ENCODE measurements around the gene RHCG. TPM values are rescaled to one million over a fixed set of nuclear protein-coding genes. Genes with fewer than 3 reads are reported as not detected.
"Not testable (repeated sequence)": the region's sequence is repeated elsewhere in the genome, so short reads cannot be mapped to it uniquely, and the experiment has no call there.

The RHCG gene
- total RNA-seq, 2 experiments from 2014 or later, result not detected

DNA sequence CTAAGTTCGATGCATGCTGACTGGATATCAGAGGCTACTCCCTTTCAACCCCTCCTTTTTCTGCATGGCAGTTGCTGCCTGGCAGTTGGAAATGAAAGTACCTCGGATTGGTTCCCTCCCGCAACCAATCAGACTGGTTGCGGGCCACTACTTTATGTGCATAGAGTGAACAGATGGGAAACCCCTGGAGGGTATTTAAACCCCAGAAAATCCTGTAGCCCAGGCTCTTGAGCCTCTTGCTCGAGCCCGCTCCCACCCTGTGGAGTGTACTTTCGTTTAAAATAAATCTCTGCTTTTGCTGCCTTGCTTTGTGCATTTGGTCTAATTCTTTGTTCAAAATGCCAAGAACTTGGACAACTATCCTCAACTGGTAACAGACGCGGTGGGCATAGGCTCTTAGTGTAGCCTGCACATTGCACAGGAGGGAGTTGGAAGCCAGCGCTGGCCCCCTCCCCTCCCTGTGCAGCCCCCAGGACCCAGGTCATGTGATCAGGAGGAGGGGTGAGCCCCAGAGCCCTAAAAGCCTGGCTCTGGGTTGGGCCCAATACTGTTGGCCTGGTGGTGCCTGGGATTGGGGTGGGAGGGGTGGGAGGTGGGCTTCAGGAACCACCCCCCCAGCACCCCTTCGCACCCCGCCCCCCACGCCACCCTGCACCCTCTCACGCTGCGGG, 26.8 kb downstream of the RHCG start:
- H3K9me3 Mint-ChIP-seq (ENCODE audit: low read depth), result no peaks in the 10 kb centered on the region
- no peaks in the 10 kb centered on the region for H3K36me3 Mint-ChIP-seq (ENCODE audit: low read depth)
- no peak overlapping the region for H3K4me3 Mint-ChIP-seq
- ATAC-seq, result no peak
- peaks cover 20% of the 10 kb centered on the region for H3K27me3 Mint-ChIP-seq
- no peaks in the 10 kb centered on the region for H3K4me1 Mint-ChIP-seq
- CTCF ChIA-PET, result no interaction called here
- H3K27ac Mint-ChIP-seq, result no peak overlapping the region
- DNase-seq, result no peak
- intact Hi-C loops (cut with DNase I, micrococcal nuclease), result no loop called here
- POLR2A ChIA-PET, result no interaction called here

- POLR2A ChIA-PET; H3K27ac Mint-ChIP-seq; H3K4me1 Mint-ChIP-seq; CTCF ChIA-PET; ATAC-seq; H3K9me3 Mint-ChIP-seq (ENCODE audit: low read depth); intact Hi-C loops (cut with DNase I, micrococcal nuclease); H3K4me3 Mint-ChIP-seq; DNase-seq; H3K36me3 Mint-ChIP-seq (ENCODE audit: low read depth): not testable (repeated sequence)
- H3K27me3 Mint-ChIP-seq, result peaks cover 22% of the 10 kb centered on the region
Measured at GRCh38 chr15:89468813-89469212, 27.6 kb downstream of the RHCG start.

DNA sequence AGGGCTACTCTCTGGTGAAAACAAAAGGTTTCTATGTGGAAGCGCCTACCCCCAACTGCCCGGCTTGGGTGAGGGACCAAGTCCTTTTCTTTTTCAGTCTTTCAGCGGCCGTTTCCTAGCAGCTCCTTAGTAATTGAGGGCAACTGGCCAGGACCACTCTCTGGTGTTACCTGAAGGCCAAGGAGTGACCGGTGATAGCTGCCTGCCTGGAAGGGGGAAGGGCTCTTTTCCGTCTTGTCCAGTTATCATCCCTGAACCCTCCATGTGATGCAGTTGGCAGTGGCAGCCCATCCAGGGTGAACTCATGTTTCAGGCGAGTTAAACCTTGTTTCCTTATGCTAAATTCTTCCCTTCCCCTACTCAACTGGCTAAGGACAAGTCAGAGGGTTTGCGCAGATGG, 33.3 kb downstream of the RHCG start:
- Mint-ChIP-seq H3K36me3 (ENCODE audit: low read depth) (no peaks in the 10 kb centered on the region), H3K27me3 (peaks cover 9% of the 10 kb centered on the region), H3K4me1 (no peaks in the 10 kb centered on the region), H3K4me3 (no peak overlapping the region), H3K27ac (no peak overlapping the region), H3K9me3 (ENCODE audit: low read depth) (no peaks in the 10 kb centered on the region)
- ATAC-seq, result no peak
- intact Hi-C loops (cut with DNase I, micrococcal nuclease), result no loop called here
- no peak for DNase-seq
- CTCF ChIA-PET, result no interaction called here
- POLR2A ChIA-PET, result no interaction called here

DNA sequence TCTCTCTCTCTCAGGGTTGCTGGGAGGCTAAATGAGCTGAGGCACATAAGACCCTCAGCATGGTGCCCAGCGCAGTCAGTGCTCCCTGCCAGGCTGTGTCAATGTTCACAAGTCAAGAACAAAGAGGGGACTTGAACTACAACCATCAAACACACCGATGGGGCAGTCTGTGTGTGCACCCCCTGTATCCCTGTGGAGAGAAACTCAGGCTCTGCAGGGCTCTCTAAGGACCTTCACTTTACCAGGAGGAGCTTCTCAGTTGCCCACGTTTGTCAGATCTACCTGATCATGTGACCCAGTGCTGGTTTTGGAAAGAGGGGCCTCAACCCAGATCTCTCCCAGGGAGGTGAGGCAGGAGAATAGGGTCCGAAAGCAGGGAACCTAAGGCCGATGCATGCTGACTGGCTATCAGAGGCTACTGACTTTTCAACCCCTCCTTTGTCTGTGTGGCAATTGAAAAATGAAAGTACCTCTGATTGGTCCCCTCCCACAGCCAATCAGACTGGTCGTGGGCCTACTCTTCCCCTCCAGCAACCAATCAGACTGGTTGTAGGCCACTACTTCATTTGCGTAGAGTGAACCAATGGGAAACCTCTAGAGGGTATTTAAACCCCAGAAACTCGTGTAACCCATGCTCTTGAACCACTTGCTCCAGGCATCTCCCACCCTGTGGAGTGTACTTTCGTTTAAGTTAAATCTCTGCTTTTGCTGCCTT, 34.0 kb downstream of the RHCG start:
- Mint-ChIP-seq H3K9me3 (ENCODE audit: low read depth) (no peaks in the 10 kb centered on the region), H3K4me3 (no peak overlapping the region), H3K36me3 (ENCODE audit: low read depth) (no peaks in the 10 kb centered on the region), H3K27me3 (peaks cover 9% of the 10 kb centered on the region), H3K4me1 (no peaks in the 10 kb centered on the region), H3K27ac (no peak overlapping the region)
- ChIA-PET CTCF (interaction anchor here (0.7 kb wide), 1 partner anchor 1571 kb away, joined by 3 read pairs; no protein-coding TSS in a partner anchor), POLR2A (no interaction called here)
- intact Hi-C loops (cut with DNase I, micrococcal nuclease), result no loop called here
- ATAC-seq (peak; percentile 60), DNase-seq (no peak)

DNA sequence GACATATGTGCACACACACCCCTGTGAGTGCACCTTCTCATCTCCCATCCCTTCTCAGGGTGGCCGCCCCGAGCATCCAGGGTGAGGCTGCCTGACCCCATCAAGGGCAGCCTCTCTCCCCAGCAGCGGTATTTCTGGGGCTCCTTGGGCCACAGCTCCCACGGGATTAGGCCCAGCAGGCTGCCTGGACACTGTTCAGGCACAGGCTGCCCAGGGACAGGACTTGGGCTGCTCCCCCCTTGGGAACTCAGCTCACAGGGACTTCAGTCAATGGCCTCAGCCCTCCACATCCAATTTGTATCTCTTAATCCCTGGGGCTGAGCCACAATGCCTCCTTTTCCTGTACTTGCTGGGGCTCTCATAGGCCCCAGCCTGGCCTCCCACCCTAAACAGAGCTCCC, 35.0 kb downstream of the RHCG start:
- Mint-ChIP-seq H3K27ac (no peak overlapping the region), H3K4me3 (no peak overlapping the region), H3K27me3 (peaks cover 5% of the 10 kb centered on the region), H3K4me1 (no peaks in the 10 kb centered on the region), H3K36me3 (ENCODE audit: low read depth) (no peaks in the 10 kb centered on the region), H3K9me3 (ENCODE audit: low read depth) (peaks cover 4% of the 10 kb centered on the region)
- ATAC-seq (no peak), DNase-seq (no peak)
- intact Hi-C loops (cut with DNase I, micrococcal nuclease), result no loop called here
- POLR2A ChIA-PET, result no interaction called here
- CTCF ChIA-PET, result no interaction called here

- no peaks in the 10 kb centered on the region for H3K4me1 Mint-ChIP-seq
- H3K4me3 Mint-ChIP-seq, result no peak overlapping the region
- H3K27me3 Mint-ChIP-seq, result peaks cover 5% of the 10 kb centered on the region
- peaks cover 6% of the 10 kb centered on the region for H3K9me3 Mint-ChIP-seq (ENCODE audit: low read depth)
- intact Hi-C loops (cut with DNase I, micrococcal nuclease), result no loop called here
- no peak overlapping the region for H3K27ac Mint-ChIP-seq
- H3K36me3 Mint-ChIP-seq (ENCODE audit: low read depth), result no peaks in the 10 kb centered on the region
- CTCF ChIA-PET, result no interaction called here
- DNase-seq (no peak), ATAC-seq (no peak)
- POLR2A ChIA-PET, result no interaction called here
Measured at GRCh38 chr15:89460048-89460447, 36.3 kb downstream of the RHCG start.

- intact Hi-C loops (cut with DNase I, micrococcal nuclease), result no loop called here
- ATAC-seq, result no peak
- H3K9me3 Mint-ChIP-seq (ENCODE audit: low read depth), result peaks cover 6% of the 10 kb centered on the region
Measured at GRCh38 chr15:89459271-89460038, 36.9 kb downstream of the RHCG start.

DNA sequence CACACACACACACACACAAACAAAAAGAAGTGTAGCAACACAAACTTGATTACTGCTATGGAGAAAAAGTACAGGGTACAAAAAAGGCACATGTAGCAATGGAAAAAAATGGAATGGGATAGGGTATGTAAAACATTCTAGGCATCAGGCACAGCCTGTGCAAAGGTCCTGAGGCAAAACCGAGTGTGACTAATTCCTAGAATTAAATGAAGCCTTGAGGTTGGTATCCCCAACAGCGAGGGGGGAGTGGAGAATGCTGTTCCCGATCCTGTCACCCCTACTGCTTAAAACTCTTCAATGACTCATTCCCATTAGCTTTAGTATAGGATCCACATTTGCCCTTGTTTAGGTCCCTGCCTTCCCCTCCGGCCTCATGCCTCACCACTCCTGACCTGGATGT, 37.9 kb downstream of the RHCG start:
- H3K27me3 Mint-ChIP-seq, result peaks cover 4% of the 10 kb centered on the region
- ChIA-PET CTCF (interaction anchor here (0.9 kb wide), 1 partner anchor 34 kb away, joined by 4 read pairs; no protein-coding TSS in a partner anchor), POLR2A (no interaction called here)
- H3K4me3 Mint-ChIP-seq, result no peak overlapping the region
- no peak for DNase-seq
- no peaks in the 10 kb centered on the region for H3K4me1 Mint-ChIP-seq
- intact Hi-C loops (cut with DNase I, micrococcal nuclease), result no loop called here
- H3K36me3 Mint-ChIP-seq (ENCODE audit: low read depth), result no peaks in the 10 kb centered on the region
- H3K27ac Mint-ChIP-seq, result no peak overlapping the region
- ATAC-seq, result no peak
- peaks cover 6% of the 10 kb centered on the region for H3K9me3 Mint-ChIP-seq (ENCODE audit: low read depth)

More at GRCh38 chr15:89459271-89460038, 36.9 kb downstream of the RHCG start:
- H3K36me3 Mint-ChIP-seq (ENCODE audit: low read depth), result no peaks in the 10 kb centered on the region
- no peaks in the 10 kb centered on the region for H3K4me1 Mint-ChIP-seq
- H3K4me3 Mint-ChIP-seq, result no peak overlapping the region
- ChIA-PET POLR2A (no interaction called here), CTCF (interaction anchor here (0.9 kb wide), 1 partner anchor 33 kb away, joined by 4 read pairs; no protein-coding TSS in a partner anchor)
- H3K27ac Mint-ChIP-seq, result no peak overlapping the region
- peaks cover 5% of the 10 kb centered on the region for H3K27me3 Mint-ChIP-seq
- no peak for DNase-seq

DNA sequence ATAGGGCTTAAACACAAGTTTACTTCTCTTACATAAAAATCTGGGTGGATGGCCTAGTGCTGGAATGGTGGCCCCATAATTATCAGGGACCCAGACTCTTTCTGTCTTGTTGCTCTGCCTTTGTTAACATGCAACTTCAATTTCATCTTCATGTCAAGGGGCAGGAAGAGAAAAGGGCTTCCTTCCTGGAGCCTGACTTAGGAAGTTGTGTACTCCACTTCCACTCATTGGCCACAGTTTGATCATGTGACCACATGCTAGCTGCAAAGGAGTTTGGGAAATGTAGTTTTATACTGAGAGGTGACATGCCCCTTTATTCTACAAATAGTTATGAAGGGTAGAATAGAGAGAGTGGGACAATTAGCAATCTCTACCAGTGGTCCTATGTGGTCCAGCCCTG, 39.3 kb downstream of the RHCG start:
- DNase-seq (no peak), ATAC-seq (peak; percentile 51)
- no peaks in the 10 kb centered on the region for H3K36me3 Mint-ChIP-seq (ENCODE audit: low read depth)
- no peaks in the 10 kb centered on the region for H3K4me1 Mint-ChIP-seq
- ChIA-PET POLR2A (no interaction called here), CTCF (interaction anchor here (0.6 to 1.4 kb wide), 2 partner anchors 27 to 417 kb away, joined by 3 to 4 read pairs; no protein-coding TSS in a partner anchor)
- no peak overlapping the region for H3K4me3 Mint-ChIP-seq
- peaks cover 6% of the 10 kb centered on the region for H3K9me3 Mint-ChIP-seq (ENCODE audit: low read depth)
- H3K27me3 Mint-ChIP-seq, result peaks cover 9% of the 10 kb centered on the region
- intact Hi-C loops (cut with DNase I, micrococcal nuclease), result no loop called here
- no peak overlapping the region for H3K27ac Mint-ChIP-seq

- no peaks in the 10 kb centered on the region for H3K36me3 Mint-ChIP-seq (ENCODE audit: low read depth)
- POLR2A ChIA-PET, result no interaction called here
- H3K27me3 Mint-ChIP-seq, result peaks cover 18% of the 10 kb centered on the region
- no peak overlapping the region for H3K27ac Mint-ChIP-seq
- intact Hi-C loops (cut with DNase I, micrococcal nuclease), result no loop called here
- DNase-seq (no peak), ATAC-seq (no peak)
- H3K4me3 Mint-ChIP-seq, result no peak overlapping the region
- no peaks in the 10 kb centered on the region for H3K4me1 Mint-ChIP-seq
- H3K9me3 Mint-ChIP-seq (ENCODE audit: low read depth), result peaks cover 6% of the 10 kb centered on the region
- CTCF ChIA-PET, result interaction anchor here (0.9 to 1.6 kb wide), 3 partner anchors 10 to 97 kb away, joined by 3 to 4 read pairs (median 3); no protein-coding TSS in a partner anchor
Measured at GRCh38 chr15:89455535-89455934, 40.8 kb downstream of the RHCG start.

GRCh38 chr15:89452330-89452836, 44.0 kb downstream of the RHCG start:
- Mint-ChIP-seq H3K36me3 (ENCODE audit: low read depth) (no peaks in the 10 kb centered on the region), H3K4me1 (no peaks in the 10 kb centered on the region), H3K4me3 (no peak overlapping the region), H3K27me3 (peaks cover 25% of the 10 kb centered on the region), H3K27ac (no peak overlapping the region), H3K9me3 (ENCODE audit: low read depth) (peaks cover 6% of the 10 kb centered on the region)
- ATAC-seq (no peak), DNase-seq (no peak)
- ChIA-PET CTCF (interaction anchor here (1.3 kb wide), 1 partner anchor 19 kb away, joined by 6 read pairs; no protein-coding TSS in a partner anchor), POLR2A (no interaction called here)
- intact Hi-C loops (cut with DNase I, micrococcal nuclease), result no loop called here

All from activated CD4-positive, alpha-beta T cell treated with anti-CD3 and anti-CD28 coated beads for 36 hours (primary cell).